NCI-H226 (cell line): ENCODE measurements around the gene YY1.
"Not testable (repeated sequence)": the region's sequence is repeated elsewhere in the genome, so short reads cannot be mapped to it uniquely, and the experiment has no call there.

ENCODE experiments used
- DNase-seq: peaks from one replicate; pipeline ENCODE4 v3.0.0-alpha.2; 2015

The YY1 gene

GRCh38 chr14:100285021-100285912 is 46.3 kb downstream of the YY1 start:
- peak; percentile 46 for DNase-seq

DNA sequence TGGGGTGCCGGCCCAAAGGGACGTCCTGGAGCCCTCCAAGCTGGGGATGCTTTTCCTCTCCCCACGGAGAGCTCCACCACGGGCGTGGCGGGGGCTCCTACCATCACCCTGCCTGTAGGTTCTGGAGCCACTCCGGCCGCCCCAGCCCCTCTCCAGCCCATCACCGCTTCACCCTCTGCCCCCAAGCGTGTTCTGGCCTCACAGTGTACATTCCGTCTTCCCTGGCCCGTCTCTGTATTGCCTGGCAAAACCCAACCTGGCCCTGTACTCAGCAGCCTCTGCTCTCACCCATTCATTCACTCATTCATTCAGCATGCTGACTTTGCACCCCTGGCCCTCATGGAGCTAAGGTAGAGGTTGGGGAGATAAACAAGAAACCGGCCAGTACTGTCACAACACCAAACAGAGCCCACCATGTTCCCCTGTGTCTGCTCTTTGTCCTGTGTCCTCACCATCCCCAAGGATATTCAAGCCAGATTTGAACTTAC is 47.0 kb downstream of the YY1 start:
- DNase-seq = no peak

GRCh38 chr14:100286484-100287191 is 47.7 kb downstream of the YY1 start:
- no peak for DNase-seq

- no peak for DNase-seq
Observed at GRCh38 chr14:100287202-100287997, 48.5 kb downstream of the YY1 start.

DNA sequence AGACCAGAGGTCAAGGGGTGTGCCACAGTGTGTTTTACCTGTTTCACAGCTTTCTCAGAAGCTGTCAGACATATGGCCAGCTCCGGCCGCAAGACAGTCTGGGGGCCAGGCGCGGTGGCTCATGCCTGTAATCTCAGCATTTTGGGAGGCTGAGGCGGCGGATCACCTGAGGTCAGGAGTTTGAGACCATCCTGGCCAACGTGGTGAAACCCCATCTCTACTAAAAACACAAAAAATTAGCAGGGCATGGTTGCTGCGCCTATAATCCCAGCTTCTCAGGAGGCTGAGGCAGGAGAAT is 49.0 kb downstream of the YY1 start:
- not testable (repeated sequence) for DNase-seq

- no peak for DNase-seq
Observed at GRCh38 chr14:100288382-100289185, 49.6 kb downstream of the YY1 start.

DNA sequence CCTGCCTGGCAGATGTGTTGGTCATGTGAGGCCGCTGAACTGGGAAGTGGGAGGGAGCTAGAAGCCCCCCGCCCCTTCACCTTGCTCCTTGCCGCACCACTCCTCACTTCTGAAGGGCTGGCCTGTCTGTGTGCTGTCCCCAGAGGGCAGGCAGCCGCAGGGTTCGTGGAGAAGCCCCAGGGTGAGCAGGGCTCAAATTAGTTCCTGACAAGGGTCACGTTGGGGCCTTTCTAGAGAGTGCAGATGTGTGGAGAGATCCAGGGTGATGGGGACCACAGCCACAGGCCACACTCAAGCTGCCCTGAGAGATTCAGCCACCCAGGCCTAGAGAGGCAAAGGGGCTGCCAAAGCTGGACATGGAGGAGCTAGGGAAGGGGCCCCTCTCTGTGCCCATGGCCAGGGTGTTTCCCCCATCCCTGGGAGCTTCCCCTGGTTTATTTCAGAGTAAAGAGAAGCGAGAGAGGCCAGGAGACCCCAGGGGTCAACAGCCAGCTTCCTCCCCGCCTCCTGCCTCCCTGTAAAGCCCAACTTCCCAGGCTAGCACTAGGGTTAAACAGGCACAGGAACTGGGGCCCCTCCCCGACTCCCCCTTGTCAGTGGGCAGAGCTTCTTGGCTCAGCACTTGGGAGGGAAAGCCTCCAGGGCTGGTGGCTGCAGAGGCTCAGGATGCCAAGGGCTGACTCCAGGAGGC is 51.1 kb downstream of the YY1 start:
- no peak for DNase-seq

DNA sequence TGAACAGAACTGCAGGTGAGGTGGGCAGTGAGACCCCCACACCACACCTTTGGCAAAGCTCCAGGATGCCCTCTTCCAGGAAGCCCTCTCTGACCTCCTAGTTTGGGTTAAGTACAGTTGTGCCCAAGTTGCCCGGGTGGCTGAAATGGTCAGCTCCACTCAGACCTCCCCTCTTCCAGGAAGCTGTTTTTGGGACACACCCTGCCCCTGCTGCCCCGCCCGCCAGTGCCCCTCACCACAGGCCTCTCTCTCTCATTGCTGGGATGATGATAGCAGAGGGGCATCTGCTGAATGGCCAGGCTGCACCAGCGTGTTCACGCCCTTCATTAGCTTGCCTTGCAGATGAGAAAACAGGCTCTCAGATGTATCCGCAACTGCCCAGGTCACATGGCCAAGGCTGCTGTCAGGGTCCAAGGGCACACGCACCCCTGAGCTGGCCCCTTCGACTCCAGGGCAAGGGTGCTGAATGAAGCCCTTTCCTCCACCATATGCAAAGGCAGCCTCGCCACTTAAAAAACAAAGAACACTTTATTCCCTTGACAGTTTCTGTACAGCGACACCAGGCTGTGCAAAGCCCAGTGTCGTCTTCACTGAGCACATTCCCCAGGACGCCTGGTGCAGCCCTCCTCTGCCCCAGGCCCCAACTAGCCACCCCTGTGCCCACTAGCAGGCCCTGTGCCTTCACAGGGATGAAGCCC is 51.8 kb downstream of the YY1 start:
- no peak for DNase-seq

GRCh38 chr14:100291305-100292075 is 52.5 kb downstream of the YY1 start:
- DNase-seq = no peak

DNA sequence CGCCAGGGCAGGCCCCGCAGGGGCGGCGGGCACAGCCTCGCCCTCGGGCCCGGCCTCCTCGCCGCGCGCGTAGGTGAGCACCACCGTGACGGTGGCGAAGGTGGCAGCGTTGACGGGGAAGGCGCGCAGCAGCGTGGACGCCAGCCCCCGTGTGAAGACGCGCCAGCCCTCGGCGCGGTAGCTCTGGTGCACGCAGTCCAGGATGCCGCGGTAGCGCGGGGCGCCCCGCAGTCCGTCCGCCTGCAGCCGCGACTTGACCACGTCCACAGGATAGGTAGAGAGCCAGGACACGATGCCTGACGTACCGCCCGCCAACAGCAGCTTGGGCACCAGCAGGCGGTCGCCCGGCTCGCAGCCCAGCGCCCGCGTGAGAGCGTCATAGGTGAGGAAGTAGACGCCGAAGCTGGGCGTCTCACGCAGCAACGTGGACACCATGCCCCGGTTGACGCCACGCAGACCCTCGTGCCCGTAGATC is 53.4 kb downstream of the YY1 start:
- no peak for DNase-seq

DNA sequence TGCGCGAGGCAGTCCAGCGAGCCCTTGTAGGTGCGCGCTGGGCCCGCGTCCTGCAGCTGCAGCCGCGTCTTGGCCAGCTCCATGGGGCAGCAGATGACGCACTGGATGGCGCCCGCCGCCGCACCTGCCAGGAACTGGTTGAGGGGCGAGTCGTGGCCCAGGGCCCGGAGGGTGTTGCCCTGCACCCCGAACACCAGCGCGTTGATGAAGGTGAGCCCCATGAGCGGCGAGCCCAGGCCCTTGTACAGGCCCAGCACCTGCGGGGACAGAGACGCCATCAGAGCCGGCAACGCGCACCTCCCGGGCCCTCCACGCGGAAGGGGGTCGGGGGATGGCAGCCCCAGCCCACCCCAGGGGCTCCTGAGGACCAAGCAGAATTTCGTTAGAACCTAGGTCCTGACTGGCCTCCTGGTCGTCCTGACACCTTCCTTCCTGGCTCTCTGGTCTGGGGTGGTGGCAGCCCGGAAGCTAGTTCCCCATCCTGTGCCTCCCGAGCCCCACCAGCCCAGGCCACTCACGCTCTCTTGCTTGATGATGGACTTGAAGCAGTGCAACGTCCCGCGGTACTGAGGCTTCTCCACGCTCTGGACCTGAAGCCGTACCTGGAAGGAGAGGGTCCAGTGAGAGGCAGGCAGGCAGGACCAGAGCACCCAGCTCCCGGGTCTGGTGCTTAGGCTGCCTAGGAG is 54.0 kb downstream of the YY1 start:
- DNase-seq = no peak

DNA sequence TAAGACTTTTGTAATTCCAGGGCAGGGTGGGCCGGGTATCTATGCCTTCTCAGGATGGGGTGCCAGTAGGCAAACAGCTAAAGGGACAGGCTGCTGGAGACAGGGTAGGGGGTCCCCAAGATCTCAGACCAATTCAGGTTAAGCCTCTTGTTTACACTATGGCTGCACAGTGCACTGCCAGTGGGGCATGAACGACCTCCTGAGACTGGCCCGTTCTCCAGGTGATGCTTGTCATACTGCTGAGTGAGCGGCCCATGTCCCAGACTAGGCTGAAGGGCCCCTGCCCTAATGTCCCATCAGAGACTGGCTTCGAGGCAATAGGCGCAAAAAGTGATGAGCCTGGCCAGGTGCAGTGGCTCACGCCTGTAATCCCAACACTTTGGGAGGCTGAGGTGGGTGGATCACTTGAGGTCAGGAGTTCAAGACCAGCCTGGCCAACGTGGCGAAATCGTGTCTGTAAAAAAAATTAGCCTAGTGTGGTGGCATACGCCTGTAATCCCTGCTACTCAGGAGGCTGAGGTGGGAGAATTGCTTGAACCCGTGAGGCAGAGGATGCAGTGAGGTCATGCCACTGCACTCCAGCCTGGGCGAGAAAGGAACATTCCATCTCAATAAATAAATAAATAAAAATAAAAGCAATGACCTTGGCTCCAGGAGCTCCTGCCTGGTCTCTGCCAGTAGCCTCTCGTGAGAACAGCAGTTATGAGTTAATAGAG is 54.7 kb downstream of the YY1 start:
- no peak for DNase-seq

GRCh38 chr14:100294213-100294962 is 55.4 kb downstream of the YY1 start:
- no peak for DNase-seq

- no peak for DNase-seq
Observed at GRCh38 chr14:100294963-100295330, 56.0 kb downstream of the YY1 start.

DNA sequence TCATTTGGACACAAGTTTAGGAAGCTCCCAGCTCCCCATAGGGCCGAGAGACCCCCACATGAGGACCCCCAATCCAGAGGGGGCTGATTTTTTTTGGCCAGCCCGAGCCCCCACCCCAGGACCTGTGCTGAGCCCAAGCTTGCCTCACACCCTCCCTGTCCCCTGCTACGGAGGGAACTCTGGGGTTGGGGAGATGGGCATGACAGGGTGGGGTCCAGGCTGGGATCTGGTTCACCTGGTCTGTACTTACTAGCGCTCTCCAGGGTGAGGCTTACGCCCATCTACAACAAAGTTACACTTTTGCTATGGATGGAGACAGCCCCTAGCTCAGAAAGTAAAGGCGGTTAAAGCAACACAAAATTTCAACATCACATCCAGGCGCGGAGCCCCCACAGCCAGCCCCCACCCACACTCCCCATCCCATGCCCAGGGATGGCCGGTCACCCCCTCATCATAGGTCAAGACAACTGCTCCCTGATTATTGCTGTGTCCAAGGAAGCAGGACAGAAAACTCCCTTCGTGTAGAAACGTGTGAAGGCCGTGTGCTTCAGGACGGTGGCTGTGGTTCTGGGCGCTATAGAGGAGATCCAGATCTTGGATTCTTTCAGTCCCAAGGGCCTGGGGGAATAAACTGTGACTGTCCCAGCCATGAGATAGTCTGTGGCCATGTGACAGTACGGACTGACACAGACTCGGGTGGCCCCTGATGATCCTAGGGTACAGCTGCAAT is 56.6 kb downstream of the YY1 start:
- DNase-seq = no peak

DNA sequence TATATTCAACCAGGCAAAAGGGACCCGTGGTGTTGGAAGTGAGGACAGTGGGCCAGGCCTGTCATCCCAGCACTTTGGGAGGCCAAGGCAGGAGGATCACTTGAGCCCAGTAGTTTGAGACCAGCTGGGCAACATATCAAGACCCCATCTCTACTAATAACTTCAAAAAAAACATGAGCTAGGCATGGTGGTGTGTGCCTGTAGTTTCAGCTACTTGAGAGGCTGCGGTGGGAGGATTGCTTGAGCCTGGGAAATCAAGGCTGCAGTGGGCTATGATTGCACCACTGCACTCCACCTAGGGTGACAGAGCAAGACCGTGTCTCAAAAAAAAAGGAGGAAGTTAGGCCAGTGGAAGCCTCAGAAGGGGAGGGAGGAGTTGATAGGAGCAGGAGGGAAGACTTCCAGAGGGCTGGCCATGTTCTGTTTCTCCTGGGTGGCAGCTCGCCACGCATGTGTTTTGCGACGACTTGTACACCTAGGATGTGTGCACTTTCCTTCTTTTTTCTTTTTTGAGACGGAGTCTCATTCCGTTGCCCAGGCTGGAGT is 57.2 kb downstream of the YY1 start:
- no peak for DNase-seq

DNA sequence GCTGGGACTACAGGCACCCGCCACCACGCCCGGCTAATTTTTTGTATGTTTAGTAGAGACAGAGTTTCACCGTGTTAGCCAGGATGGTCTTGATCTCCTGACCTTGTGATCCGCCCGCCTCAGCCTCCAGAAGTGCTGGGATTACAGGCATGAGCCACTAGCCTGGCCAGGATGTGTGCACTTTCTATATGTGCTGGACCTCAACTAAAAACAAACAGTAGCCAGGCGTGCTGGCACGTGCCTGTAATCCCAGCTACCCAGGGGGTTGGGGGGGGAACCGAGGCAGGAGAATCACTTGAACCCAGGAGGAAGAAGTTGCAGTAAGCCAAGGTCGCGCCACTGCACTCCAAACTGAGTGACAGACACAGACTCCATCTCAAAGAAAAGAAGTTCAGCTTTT is 57.8 kb downstream of the YY1 start:
- DNase-seq = not testable (repeated sequence)
